RWPE1 (cell line): ENCODE results near the gene NLRP10.

Experiments
- CTCF ChIA-PET: fragments of 350-600 bp; sonication (Branson Sonifier 250); formaldehyde crosslinking; extraction: SDS; loops from one replicate; lab custom pipeline; 2021; lab: Yijun Ruan, JAX
- POLR2A ChIA-PET: fragments of 400-600 bp; formaldehyde crosslinking; extraction: SDS; loops from one replicate; lab custom pipeline; 2020; ENCODE audit warnings: antibody characterized with exemption; ENCODE audit not compliant: low non-redundant PET; lab: Yijun Ruan, JAX
- DNase-seq: peaks from one replicate; pipeline ENCODE4 v3.0.0; 2012; ENCODE audit warnings: low spot score
- H3K27ac ChIP-seq: fragments of 450-650 bp; 2 replicates; pipeline ENCODE4 v1.5.1; 2017
- CTCF ChIP-seq: fragments of 450-650 bp; conservative IDR thresholded peaks from 2 replicates; pipeline ENCODE4 v1.5.1; 2017; ENCODE audit warnings: low read depth, mild to moderate bottlenecking

Gene NLRP10, protein sequence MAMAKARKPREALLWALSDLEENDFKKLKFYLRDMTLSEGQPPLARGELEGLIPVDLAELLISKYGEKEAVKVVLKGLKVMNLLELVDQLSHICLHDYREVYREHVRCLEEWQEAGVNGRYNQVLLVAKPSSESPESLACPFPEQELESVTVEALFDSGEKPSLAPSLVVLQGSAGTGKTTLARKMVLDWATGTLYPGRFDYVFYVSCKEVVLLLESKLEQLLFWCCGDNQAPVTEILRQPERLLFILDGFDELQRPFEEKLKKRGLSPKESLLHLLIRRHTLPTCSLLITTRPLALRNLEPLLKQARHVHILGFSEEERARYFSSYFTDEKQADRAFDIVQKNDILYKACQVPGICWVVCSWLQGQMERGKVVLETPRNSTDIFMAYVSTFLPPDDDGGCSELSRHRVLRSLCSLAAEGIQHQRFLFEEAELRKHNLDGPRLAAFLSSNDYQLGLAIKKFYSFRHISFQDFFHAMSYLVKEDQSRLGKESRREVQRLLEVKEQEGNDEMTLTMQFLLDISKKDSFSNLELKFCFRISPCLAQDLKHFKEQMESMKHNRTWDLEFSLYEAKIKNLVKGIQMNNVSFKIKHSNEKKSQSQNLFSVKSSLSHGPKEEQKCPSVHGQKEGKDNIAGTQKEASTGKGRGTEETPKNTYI

GRCh38 chr11:7965386-7965785, at the start of gene NLRP10:
Gene NLRP10 (minus strand): TSS chr11:7965447. CDS start chr11:7963495, 1,952 bp downstream.
- no peak for TF ChIP-seq CTCF
- ChIA-PET POLR2A (no interaction called here), CTCF (no interaction called here)
- peak; percentile 45 for DNase-seq
- no peak within 1 kb of the TSS for H3K27ac ChIP-seq

- CTCF ChIA-PET = no interaction called here
These were observed 48.6 kb upstream of the NLRP10 start for GRCh38 chr11:8013833-8014232.

GRCh38 chr11:8011981-8012444, 46.8 kb upstream of the NLRP10 start:
- POLR2A ChIA-PET = no interaction called here

More at GRCh38 chr11:8013833-8014232, 48.6 kb upstream of the NLRP10 start:
- DNase-seq = no peak
- no peak overlapping the region for H3K27ac ChIP-seq
- POLR2A ChIA-PET = no interaction called here
- no peak for TF ChIP-seq CTCF

GRCh38 chr11:8011371-8011770, 46.1 kb upstream of the NLRP10 start:
- POLR2A ChIA-PET = no interaction called here
- no peak for DNase-seq
- no peak overlapping the region for H3K27ac ChIP-seq
- TF ChIP-seq CTCF = no peak
- CTCF ChIA-PET = interaction anchor here (2.1 kb wide), 1 partner anchor 22 kb away, joined by 4 read pairs; no protein-coding TSS in a partner anchor

More at GRCh38 chr11:8011981-8012444, 46.8 kb upstream of the NLRP10 start:
- CTCF ChIA-PET = no interaction called here
- H3K27ac ChIP-seq = no peak overlapping the region
- DNase-seq = no peak
- TF ChIP-seq CTCF = no peak

- ChIA-PET POLR2A (no interaction called here), CTCF (interaction anchor here (2.1 kb wide), 1 partner anchor 23 kb away, joined by 4 read pairs; no protein-coding TSS in a partner anchor)
- no peak overlapping the region for H3K27ac ChIP-seq
- DNase-seq = no peak
- no peak for TF ChIP-seq CTCF
These were observed 44.6 kb upstream of the NLRP10 start for GRCh38 chr11:8009856-8010255.

- CTCF ChIA-PET = interaction anchor here (1.3 kb wide), 1 partner anchor 91 kb away, joined by 5 read pairs; no protein-coding TSS in a partner anchor
- POLR2A ChIA-PET = no interaction called here
These were observed 43.0 kb upstream of the NLRP10 start for GRCh38 chr11:8008212-8008611.

More at GRCh38 chr11:8008212-8008611, 43.0 kb upstream of the NLRP10 start:
- no peak for TF ChIP-seq CTCF
- no peak overlapping the region for H3K27ac ChIP-seq
- DNase-seq = no peak
